H9 (cell line): ENCODE data around the gene NPAS3. TPM values are rescaled to one million over a fixed set of nuclear protein-coding genes. Genes with fewer than 3 reads are reported as not detected.

ENCODE experiments used
- DNase-seq: peaks from one replicate; pipeline ENCODE4 v3.0.0-alpha.2; 2017
- H2AFZ ChIP-seq: one replicate; pipeline ENCODE4 v1.6.1; 2013; ENCODE audit warnings: mild to moderate bottlenecking, low read length, control low read depth, moderate library complexity
- H2AK5ac ChIP-seq: 2 replicates; pipeline ENCODE4 v1.6.1; 2013; ENCODE audit warnings: low read length, control low read depth, mixed read lengths; ENCODE audit not compliant: insufficient read length
- H2BK120ac ChIP-seq: one replicate; pipeline ENCODE4 v1.6.1; 2013; ENCODE audit warnings: low read depth, mild to moderate bottlenecking, low read length, control low read depth, inconsistent platforms; ENCODE audit not compliant: poor library complexity, severe bottlenecking
- H2BK12ac ChIP-seq: 2 replicates; pipeline ENCODE4 v1.6.1; 2013; ENCODE audit warnings: low read length, control low read depth, mixed read lengths, low read depth; ENCODE audit not compliant: insufficient read length
- H2BK15ac ChIP-seq: 2 replicates; pipeline ENCODE4 v1.6.1; 2013; ENCODE audit warnings: low read depth, low read length, control low read depth
- H2BK20ac ChIP-seq: one replicate; pipeline ENCODE4 v1.6.1; 2013; ENCODE audit warnings: low read depth, mild to moderate bottlenecking, low read length, control low read depth, inconsistent platforms; ENCODE audit not compliant: poor library complexity, severe bottlenecking
- H2BK5ac ChIP-seq: 2 replicates; pipeline ENCODE4 v1.6.1; 2013; ENCODE audit warnings: low read length, control low read depth, mixed read lengths; ENCODE audit not compliant: insufficient read length
- H3K14ac ChIP-seq: 2 replicates; pipeline ENCODE4 v1.6.1; 2013; ENCODE audit warnings: low read length, control low read depth; ENCODE audit not compliant: insufficient read depth
- H3K18ac ChIP-seq: 2 replicates; pipeline ENCODE4 v1.6.1; 2013; ENCODE audit warnings: low read depth, mild to moderate bottlenecking, mixed read lengths, low read length, control low read depth; ENCODE audit not compliant: insufficient read length
- H3K23ac ChIP-seq: 2 replicates; pipeline ENCODE4 v1.6.1; 2013; ENCODE audit warnings: low read length, control low read depth, mixed read lengths, low read depth; ENCODE audit not compliant: insufficient read length
- H3K23me2 ChIP-seq: 2 replicates; pipeline ENCODE4 v1.6.1; 2013; ENCODE audit warnings: low read depth, mild to moderate bottlenecking, mixed read lengths, low read length, control low read depth; ENCODE audit not compliant: insufficient read length, poor library complexity, severe bottlenecking
- H3K27ac ChIP-seq: 2 replicates; pipeline ENCODE4 v1.5.1; 2013; ENCODE audit warnings: low read length, control low read depth, mixed read lengths, low read depth; ENCODE audit not compliant: insufficient read length
- H3K27me3 ChIP-seq: 2 replicates; pipeline ENCODE4 v1.6.1; 2013; ENCODE audit warnings: low read length, control low read depth, inconsistent platforms; ENCODE audit not compliant: insufficient read depth
- H3K4ac ChIP-seq: 2 replicates; pipeline ENCODE4 v1.6.1; 2013; ENCODE audit warnings: low read depth, mild to moderate bottlenecking, control low read depth, inconsistent platforms, low read length, moderate library complexity
- H3K4me1 ChIP-seq: 2 replicates; pipeline ENCODE4 v1.6.1; 2013; ENCODE audit warnings: low read length, control low read depth, inconsistent platforms; ENCODE audit not compliant: insufficient read depth
- H3K4me2 ChIP-seq: 2 replicates; pipeline ENCODE4 v1.6.1; 2013; ENCODE audit warnings: low read length, control low read depth, mixed read lengths; ENCODE audit not compliant: insufficient read length, insufficient read depth
- H3K56ac ChIP-seq: 2 replicates; pipeline ENCODE4 v1.6.1; 2013; ENCODE audit warnings: low read depth, mild to moderate bottlenecking, mixed read lengths, low read length, control low read depth; ENCODE audit not compliant: insufficient read length
- H3K79me1 ChIP-seq: 2 replicates; pipeline ENCODE4 v1.6.1; 2013; ENCODE audit warnings: low read depth, mild to moderate bottlenecking, moderate library complexity, low read length, control low read depth, inconsistent platforms; ENCODE audit not compliant: insufficient read depth, poor library complexity, severe bottlenecking
- H3K79me2 ChIP-seq: 2 replicates; pipeline ENCODE4 v1.6.1; 2013; ENCODE audit warnings: low read length, control low read depth, inconsistent platforms; ENCODE audit not compliant: insufficient read depth
- H3K9ac ChIP-seq: 2 replicates; pipeline ENCODE4 v1.6.1; 2013; ENCODE audit warnings: low read length, control low read depth, mixed read lengths; ENCODE audit not compliant: insufficient read length; ENCODE audit errors: extremely low read depth
- H3K9me3 ChIP-seq: one replicate; pipeline ENCODE4 v1.6.1; 2013; ENCODE audit warnings: low read depth, low read length, inconsistent platforms; ENCODE audit not compliant: control insufficient read depth
- H3T11ph ChIP-seq: one replicate; pipeline ENCODE4 v1.6.1; 2013; ENCODE audit warnings: mild to moderate bottlenecking, low read length, control low read depth, inconsistent platforms
- H4K20me1 ChIP-seq: one replicate; pipeline ENCODE4 v1.6.1; 2013; ENCODE audit not compliant: control insufficient read depth, insufficient read length, insufficient read depth
- H4K5ac ChIP-seq: 2 replicates; pipeline ENCODE4 v1.6.1; 2013; ENCODE audit warnings: low read depth, mild to moderate bottlenecking, mixed read lengths, low read length, control low read depth; ENCODE audit not compliant: insufficient read length
- H4K8ac ChIP-seq: replicated peaks from 2 replicates; pipeline ENCODE4 v1.6.1; 2013; ENCODE audit warnings: low read length, control low read depth, mixed read lengths, low read depth; ENCODE audit not compliant: insufficient read length
- H4K91ac ChIP-seq: 2 replicates; pipeline ENCODE4 v1.6.1; 2013; ENCODE audit warnings: low read depth, mild to moderate bottlenecking, moderate library complexity, mixed read lengths, low read length, control low read depth; ENCODE audit not compliant: insufficient read length
- H3K27ac Mint-ChIP-seq, 3 experiments: 2 replicates in 2 of 3; 3 replicates in 1 of 3; pipeline ENCODE4 v1.8.0; 2020 to 2021; ENCODE audit warnings: mixed read lengths in 3 of 3, mild to moderate bottlenecking in 1 of 3, moderate library complexity in 1 of 3
- H3K27me3 Mint-ChIP-seq: 2 replicates; pipeline ENCODE4 v1.8.0; 2021; ENCODE audit warnings: low read depth, mild to moderate bottlenecking, moderate library complexity, mixed read lengths
- H3K36me3 Mint-ChIP-seq, 3 experiments: 2 replicates in 2 of 3; 3 replicates in 1 of 3; pipeline ENCODE4 v1.8.0; 2020 to 2021; ENCODE audit warnings: low read depth in 3 of 3, mixed read lengths in 3 of 3; ENCODE audit not compliant: insufficient read depth in 1 of 3
- H3K4me1 Mint-ChIP-seq, 2 experiments: 2 replicates each; pipeline ENCODE4 v1.8.0; 2020; ENCODE audit warnings: mixed read lengths in 2 of 2
- H3K4me3 Mint-ChIP-seq, 2 experiments: 2 replicates in 1 of 2; 3 replicates in 1 of 2; pipeline ENCODE4 v1.8.0; 2020 to 2021; ENCODE audit warnings: mild to moderate bottlenecking in 2 of 2, mixed read lengths in 2 of 2, moderate library complexity in 1 of 2
- H3K9me3 Mint-ChIP-seq, 2 experiments: 2 replicates in 1 of 2; 3 replicates in 1 of 2; pipeline ENCODE4 v1.8.0; 2020; ENCODE audit warnings: mild to moderate bottlenecking in 2 of 2, mixed read lengths in 2 of 2, moderate library complexity in 1 of 2
- WGBS: extraction: QIAGEN DNeasy Blood & Tissue Kit; methylation state at CpG from one replicate; pipeline ENCODE4 v1.1.7; 2013; ENCODE audit warnings: missing lambda C conversion rate, low lambda C conversion rate, mixed read lengths; ENCODE audit not compliant: insufficient read length; ENCODE audit errors: extremely low coverage; 5-methylcytosine and 5-hydroxymethylcytosine counted together
- total RNA-seq: library from RNA; stranded (reverse); gene quantifications from 2 replicates; pipeline ENCODE4 v1.2.1, GENCODE V29; 2021
- TF ChIP-seq, protein P1 (sequence below): fragments of 200-600 bp; sonication (generic); conservative IDR thresholded peaks from 3 replicates; pipeline ENCODE4 v1.8.0; 2021; ENCODE audit warnings: antibody characterized with exemption, mild to moderate bottlenecking

The NPAS3 gene
- total RNA-seq, 1 experiment from 2014 or later: 0.17 TPM

DNA sequence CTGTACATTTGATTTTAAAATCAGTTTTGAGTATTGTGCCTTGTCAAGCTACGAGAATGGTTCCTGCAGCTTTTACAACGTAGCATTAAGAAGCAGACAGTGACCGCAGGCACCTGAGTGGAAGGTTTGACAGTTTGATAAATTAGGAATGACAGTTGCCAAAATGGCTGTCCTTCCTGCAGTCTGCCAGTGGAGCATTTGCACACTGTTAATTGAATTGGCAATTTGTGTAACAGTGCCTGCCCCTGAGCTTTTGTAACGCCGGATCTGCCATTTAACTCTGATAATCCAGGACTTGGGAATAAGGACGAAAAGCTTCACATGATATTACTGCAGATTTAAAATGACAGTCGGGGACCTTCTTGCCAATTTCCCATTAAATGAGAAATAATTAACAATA is 385.3 kb downstream of the NPAS3 start:
- no peak overlapping the region for H3K18ac ChIP-seq
- no peak overlapping the region for H2AFZ ChIP-seq
- Mint-ChIP-seq H3K9me3 (no peaks in the 10 kb centered on the region), H3K4me3 (no peak overlapping the region), H3K4me1 (no peaks in the 10 kb centered on the region), H3K27me3 (no peaks in the 10 kb centered on the region), H3K27ac (no peak overlapping the region), H3K36me3 (no peaks in the 10 kb centered on the region)
- H2BK12ac ChIP-seq: no peak overlapping the region
- TF ChIP-seq, protein P1, sequence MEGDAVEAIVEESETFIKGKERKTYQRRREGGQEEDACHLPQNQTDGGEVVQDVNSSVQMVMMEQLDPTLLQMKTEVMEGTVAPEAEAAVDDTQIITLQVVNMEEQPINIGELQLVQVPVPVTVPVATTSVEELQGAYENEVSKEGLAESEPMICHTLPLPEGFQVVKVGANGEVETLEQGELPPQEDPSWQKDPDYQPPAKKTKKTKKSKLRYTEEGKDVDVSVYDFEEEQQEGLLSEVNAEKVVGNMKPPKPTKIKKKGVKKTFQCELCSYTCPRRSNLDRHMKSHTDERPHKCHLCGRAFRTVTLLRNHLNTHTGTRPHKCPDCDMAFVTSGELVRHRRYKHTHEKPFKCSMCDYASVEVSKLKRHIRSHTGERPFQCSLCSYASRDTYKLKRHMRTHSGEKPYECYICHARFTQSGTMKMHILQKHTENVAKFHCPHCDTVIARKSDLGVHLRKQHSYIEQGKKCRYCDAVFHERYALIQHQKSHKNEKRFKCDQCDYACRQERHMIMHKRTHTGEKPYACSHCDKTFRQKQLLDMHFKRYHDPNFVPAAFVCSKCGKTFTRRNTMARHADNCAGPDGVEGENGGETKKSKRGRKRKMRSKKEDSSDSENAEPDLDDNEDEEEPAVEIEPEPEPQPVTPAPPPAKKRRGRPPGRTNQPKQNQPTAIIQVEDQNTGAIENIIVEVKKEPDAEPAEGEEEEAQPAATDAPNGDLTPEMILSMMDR: no peak
- no peak overlapping the region for H2AK5ac ChIP-seq
- no peaks in the 10 kb centered on the region for H4K20me1 ChIP-seq
- H2BK120ac ChIP-seq: no peak overlapping the region
- H3K27me3 ChIP-seq: no peaks in the 10 kb centered on the region
- H3K79me1 ChIP-seq: no peaks in the 10 kb centered on the region
- DNase-seq: no peak
- no peaks in the 10 kb centered on the region for H3K9me3 ChIP-seq
- no peak overlapping the region for H3K9ac ChIP-seq
- no peak overlapping the region for H2BK5ac ChIP-seq
- H3K56ac ChIP-seq: no peak overlapping the region
- H3K23ac ChIP-seq: no peak overlapping the region
- no peaks in the 10 kb centered on the region for H3K79me2 ChIP-seq
- H3K4ac ChIP-seq: no peak overlapping the region
- H4K5ac ChIP-seq: no peak overlapping the region
- no peak overlapping the region for H3T11ph ChIP-seq
- no peak overlapping the region for H3K27ac ChIP-seq
- no peak overlapping the region for H2BK15ac ChIP-seq
- H4K8ac ChIP-seq: no peak overlapping the region
- no peak overlapping the region for H4K91ac ChIP-seq
- H3K4me1 ChIP-seq: no peaks in the 10 kb centered on the region
- no peak overlapping the region for H3K14ac ChIP-seq
- H2BK20ac ChIP-seq: no peak overlapping the region
- H3K23me2 ChIP-seq: no peaks in the 10 kb centered on the region
- H3K4me2 ChIP-seq: no peak overlapping the region
- no CpG with 5 or more reads among the region's 7 CpGs for WGBS
